ENCODE results near the gene LIN37.

DNA sequence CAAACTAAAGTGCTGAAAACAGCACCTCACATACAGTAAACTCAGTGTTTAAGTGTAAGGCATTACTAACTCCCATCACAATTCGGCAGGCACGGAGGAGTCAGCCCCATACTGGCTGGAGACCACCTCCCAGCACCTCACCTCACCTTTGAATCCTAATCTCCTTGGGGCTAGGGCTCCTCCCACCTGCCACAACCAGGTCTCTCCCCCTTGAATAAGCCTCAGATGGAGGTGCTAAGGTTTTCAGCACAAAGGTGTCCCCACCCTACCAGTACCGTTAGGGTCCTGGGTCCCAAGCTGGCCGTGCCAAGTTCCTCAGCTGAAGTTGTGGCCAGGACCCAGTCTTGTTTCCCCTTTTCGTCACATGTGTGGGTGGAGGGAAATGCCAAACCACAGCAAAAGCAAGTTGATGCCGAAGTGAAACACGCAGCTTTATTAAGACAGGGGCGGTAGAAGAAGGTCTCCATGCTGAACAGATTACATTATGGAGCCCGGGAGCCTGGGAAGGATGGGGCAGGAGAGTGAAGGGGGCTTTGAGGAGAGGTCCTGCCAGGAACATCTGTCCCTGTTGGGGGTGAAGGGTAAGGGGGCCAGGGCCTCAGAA lies 6.2 kb upstream of the LIN37 start, which contains the start of gene IGFLR1:
- TF ChIP-seq TAF1 (conservative IDR thresholded peaks at IDR 0.05) (no peak), CTCF (IDR thresholded peaks at IDR 0.05; ENCODE audit: low read depth, low read length, missing input control) (no peak), YY1 (IDR thresholded peaks at IDR 0.05) (peak; percentile 11), SP1 (IDR thresholded peaks at IDR 0.05) (no peak)

All from liver (tissue), 3 donors.